NCI-H128 (cell line): ENCODE results near the gene MAP3K13.
"Not testable (repeated sequence)": the region's sequence is repeated elsewhere in the genome, so short reads cannot be mapped to it uniquely, and the experiment has no call there.

Experiments used
- DNase-seq: peaks from one replicate; lab custom pipeline; 2025; ENCODE audit not compliant: unreplicated experiment; lab: John Stamatoyannopoulos, UW

The MAP3K13 gene

GRCh38 chr3:185439745-185440466 is 77.0 kb downstream of the MAP3K13 start:
- no peak for DNase-seq

- no peak for DNase-seq
Observed at GRCh38 chr3:185442031-185442430, 79.1 kb downstream of the MAP3K13 start.

DNA sequence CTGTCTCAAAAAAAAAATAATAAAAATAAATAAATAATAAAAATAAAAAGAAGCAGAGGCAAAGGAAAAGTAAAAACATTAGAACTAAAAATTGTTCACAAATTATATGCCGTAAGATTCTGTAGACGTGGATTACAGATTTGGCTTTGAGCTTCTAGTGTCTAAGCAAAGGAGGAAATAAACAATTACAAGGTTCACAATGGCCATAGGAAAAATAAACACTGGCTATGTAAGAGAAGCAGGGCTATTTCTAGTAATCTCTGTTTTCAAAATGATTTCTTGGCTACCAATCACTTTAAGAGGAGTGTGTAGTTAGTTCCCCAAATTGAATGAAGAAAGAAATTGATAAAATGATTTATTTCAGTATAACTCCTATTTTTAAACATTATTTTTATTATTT is 81.4 kb downstream of the MAP3K13 start:
- no peak for DNase-seq

- DNase-seq: no peak
Observed at GRCh38 chr3:185448107-185448506, 85.2 kb downstream of the MAP3K13 start.

- not testable (repeated sequence) for DNase-seq
Observed at GRCh38 chr3:185451432-185451831, 88.5 kb downstream of the MAP3K13 start.

GRCh38 chr3:185457376-185457775 is 94.4 kb downstream of the MAP3K13 start:
- DNase-seq: no peak

- no peak for DNase-seq
Observed at GRCh38 chr3:185460309-185460708, 97.4 kb downstream of the MAP3K13 start.

- no peak for DNase-seq
Observed at GRCh38 chr3:185460719-185461350, 97.9 kb downstream of the MAP3K13 start.

GRCh38 chr3:185465471-185465870 is 102.5 kb downstream of the MAP3K13 start:
- no peak for DNase-seq

- DNase-seq: not testable (repeated sequence)
Observed at GRCh38 chr3:185466123-185466522, 103.2 kb downstream of the MAP3K13 start.

DNA sequence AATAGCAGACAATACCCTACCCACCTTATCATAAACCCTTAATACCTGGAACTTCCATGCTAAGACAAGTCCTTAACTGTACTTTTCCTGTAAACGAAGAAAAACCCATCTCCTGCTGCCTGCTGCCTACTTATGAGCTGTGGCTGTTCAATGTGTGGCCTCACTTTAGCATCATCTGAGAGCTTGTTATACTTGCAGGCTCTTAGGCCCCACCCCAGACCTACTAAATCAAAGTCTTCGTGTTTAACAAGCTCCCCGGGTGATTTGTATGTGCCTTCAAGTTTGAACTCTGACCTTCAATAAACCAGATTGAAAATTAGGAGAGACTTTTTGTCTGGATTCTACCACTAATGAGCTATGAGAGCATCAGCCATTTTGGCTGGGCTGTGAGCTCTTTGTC is 106.6 kb downstream of the MAP3K13 start:
- no peak for DNase-seq

DNA sequence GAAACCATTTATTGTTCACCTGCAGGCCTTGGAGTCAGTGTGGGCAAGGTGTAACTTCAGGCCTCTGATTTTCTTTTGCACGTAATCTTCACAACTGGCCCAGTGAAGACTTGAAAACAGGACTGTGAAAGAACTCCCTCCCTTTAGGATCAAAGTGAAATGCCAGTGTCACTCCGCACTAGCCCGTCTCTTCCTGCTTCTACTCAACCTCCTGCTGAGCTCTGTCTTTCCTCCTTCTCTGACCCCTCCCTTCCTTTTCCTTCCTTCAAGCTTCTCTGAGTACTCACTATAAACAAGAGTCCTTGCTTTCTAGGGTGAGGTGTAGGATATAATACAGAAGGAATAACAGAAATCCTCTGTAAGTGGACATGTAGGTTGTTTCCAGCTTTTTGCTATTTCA is 107.4 kb downstream of the MAP3K13 start:
- no peak for DNase-seq

GRCh38 chr3:185473290-185473815 is 110.4 kb downstream of the MAP3K13 start:
- no peak for DNase-seq

DNA sequence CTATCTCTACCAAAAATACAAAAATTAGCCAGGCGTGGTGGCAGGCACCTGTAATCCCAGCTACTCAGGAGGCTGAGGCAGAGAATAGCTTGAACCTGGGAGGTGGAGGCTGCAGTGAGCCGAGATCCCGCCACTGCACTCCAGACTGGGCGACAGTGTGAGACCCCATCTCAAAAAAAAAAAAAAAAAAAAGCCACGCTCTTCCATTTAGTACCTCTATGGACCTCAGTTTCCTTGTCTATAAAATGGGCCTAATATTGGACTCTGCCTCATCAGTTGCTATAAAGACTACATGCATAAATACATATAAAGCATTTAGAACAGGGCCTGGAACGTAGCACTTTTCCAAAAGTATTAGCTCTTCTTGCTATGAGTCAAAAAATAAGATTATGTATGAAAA is 112.0 kb downstream of the MAP3K13 start:
- not testable (repeated sequence) for DNase-seq

DNA sequence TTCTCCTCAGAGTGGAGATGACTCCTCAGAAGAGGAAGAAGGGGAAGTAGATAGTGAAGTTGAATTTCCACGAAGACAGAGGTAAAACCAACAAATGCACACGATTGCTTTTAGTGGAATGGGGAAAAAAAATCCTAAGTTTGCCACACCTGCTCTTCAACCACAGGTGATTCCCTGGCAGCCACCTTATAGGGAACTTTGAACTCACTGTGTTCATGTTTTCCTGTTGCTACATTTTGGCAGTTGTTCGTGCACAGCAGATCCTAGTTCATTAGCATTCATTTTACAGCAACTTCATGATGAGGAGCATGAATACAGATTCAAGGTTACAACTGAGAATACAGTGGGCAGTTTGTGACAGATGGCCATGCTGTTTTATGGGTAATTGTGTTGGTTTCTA is 114.4 kb downstream of the MAP3K13 start:
- DNase-seq: no peak

- no peak for DNase-seq
Observed at GRCh38 chr3:185479373-185479945, 116.5 kb downstream of the MAP3K13 start.

DNA sequence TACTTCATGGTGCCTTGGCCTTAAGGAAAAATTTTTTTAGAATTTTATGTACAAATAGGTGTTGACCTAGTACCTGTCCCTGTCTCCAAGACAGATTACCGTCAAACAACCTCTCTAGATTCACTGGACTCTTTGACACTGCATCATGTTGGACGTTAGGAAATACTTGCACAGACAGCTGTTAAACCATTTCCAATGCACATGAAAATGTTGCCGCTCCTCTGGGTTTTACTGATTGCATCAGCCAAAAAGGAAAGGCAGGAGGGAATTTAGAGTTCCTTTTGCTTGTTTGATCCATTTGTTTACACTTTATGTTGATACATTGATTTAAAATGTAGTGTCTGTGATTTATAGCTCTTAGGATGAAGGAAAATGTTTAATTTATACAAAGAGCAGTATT is 121.4 kb downstream of the MAP3K13 start:
- no peak for DNase-seq

DNA sequence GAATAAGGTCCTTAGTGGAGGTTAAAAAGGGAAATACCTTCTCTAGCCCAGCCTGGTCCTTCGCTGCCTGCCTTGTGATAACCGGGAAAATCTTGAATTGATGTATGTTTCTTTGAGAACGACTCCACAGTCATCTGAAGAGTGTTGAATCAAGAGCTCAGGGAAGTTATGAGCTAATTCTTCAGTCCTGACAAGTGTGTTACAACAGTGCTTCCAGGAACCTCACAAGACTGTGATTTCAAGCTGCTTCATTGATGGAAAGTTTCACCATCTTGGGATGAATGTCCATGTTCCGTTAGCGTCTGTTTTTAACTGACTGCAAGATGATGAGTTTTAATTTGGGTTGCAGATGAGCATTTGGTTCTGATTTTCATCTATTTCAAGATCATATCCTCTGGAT is 123.5 kb downstream of the MAP3K13 start:
- DNase-seq: no peak

- no peak for DNase-seq
Observed at GRCh38 chr3:185488465-185488864, 125.5 kb downstream of the MAP3K13 start.

DNA sequence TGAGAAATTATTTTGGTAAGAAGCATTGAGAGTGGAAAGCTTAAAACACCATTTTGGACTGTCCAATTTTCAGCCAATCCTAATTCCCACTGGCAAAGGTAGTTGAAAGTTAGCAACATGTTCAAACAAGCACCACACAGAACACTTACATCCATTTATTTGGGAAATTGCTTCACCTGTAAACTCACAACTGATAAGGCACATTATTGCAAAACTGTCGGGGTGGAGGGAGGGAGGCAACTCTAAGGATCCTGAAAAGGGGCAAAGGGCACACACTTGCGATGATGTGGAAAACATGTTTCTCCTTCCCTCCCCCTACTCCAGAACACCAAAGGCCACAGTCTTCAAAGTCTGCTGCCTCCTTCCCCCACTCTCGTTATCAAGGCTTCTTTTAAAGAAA is 126.5 kb downstream of the MAP3K13 start:
- DNase-seq: no peak

GRCh38 chr3:185490241-185490640 is 127.3 kb downstream of the MAP3K13 start:
- DNase-seq: no peak
